AG04450 (cell line): ENCODE measurements around the gene RPL31. TPM values are rescaled to one million over a fixed set of nuclear protein-coding genes. Genes with fewer than 3 reads are reported as not detected.

Experiments
- CTCF ChIA-PET: fragments of 300-600, 350-600 bp; formaldehyde crosslinking; extraction: SDS; loops from one replicate; lab custom pipeline; 2022; ENCODE audit warnings: antibody characterized with exemption, inconsistent platforms; lab: Charles Lee
- POLR2A ChIA-PET: fragments of 350-600 bp; formaldehyde crosslinking; extraction: SDS; loops from one replicate; lab custom pipeline; 2021; ENCODE audit warnings: antibody characterized with exemption, inconsistent platforms; lab: Yijun Ruan, JAX
- DNase-seq: peaks from one replicate; pipeline ENCODE4 v3.0.0-alpha.2; 2011; ENCODE audit warnings: low read depth, low spot score
- H3K27ac ChIP-seq: one replicate; pipeline ENCODE4 v1.5.1; 2012; ENCODE audit warnings: low read depth, low read length, control low read depth
- H3K27me3 ChIP-seq: one replicate; pipeline ENCODE4 v1.6.0; 2012; ENCODE audit warnings: low read length; ENCODE audit not compliant: control insufficient read depth, insufficient read depth
- H3K4me3 ChIP-seq: 2 replicates; pipeline ENCODE4 v1.5.1; 2011; ENCODE audit warnings: mild to moderate bottlenecking, low read depth, low read length, control low read depth
- H3K9me3 ChIP-seq: 2 replicates; pipeline ENCODE4 v1.5.1; 2012; ENCODE audit warnings: low read length; ENCODE audit not compliant: control insufficient read depth, insufficient read depth
- polyA plus RNA-seq: library from polyadenylated mRNA; depleted of rRNA; stranded (reverse); fragments of >200 nt; gene quantifications from 2 replicates; pipeline ENCODE4 v1.2.3, GENCODE V29; 2011
- TF ChIP-seq, protein P1 (sequence below): IDR thresholded peaks from 2 replicates; pipeline ENCODE4 v1.5.1; 2011; ENCODE audit warnings: low read depth, low read length, control low read depth, inconsistent platforms

The RPL31 gene
- polyA plus RNA-seq, 1 experiment, result 2,534 TPM

DNA sequence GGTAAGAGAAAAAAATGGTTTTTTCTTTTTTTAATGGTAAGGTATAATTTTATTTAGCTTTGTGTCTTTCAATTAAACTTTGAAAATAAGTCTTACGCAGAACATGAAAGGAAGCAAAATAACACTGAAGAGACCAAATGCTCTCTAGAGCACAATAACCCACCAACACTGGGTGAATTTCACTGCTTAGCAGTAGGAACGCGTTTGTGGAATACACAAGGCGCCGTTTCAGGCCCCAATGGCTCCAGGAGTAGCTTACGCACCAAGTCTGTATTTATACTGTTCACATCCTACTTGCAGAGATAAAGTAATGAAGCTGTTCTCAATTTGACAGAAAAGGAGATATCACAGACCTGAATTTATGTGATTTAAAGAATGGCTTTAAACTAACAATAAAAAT, 23.5 kb downstream of the RPL31 start:
- POLR2A ChIA-PET, result interaction anchor here (0.6 kb wide), 1 partner anchor 180 kb away, joined by 3 read pairs; no protein-coding TSS in a partner anchor
- CTCF ChIA-PET, result interaction anchor here (1.0 to 1.7 kb wide), 4 partner anchors 11 to 180 kb away, joined by 3 to 9 read pairs (median 4); no protein-coding TSS in a partner anchor
- Histone ChIP-seq H3K27ac (no peak overlapping the region), H3K27me3 (no peaks in the 10 kb centered on the region), H3K4me3 (no peak overlapping the region), H3K9me3 (no peaks in the 10 kb centered on the region)
- DNase-seq, result no peak
- TF ChIP-seq, protein P1, sequence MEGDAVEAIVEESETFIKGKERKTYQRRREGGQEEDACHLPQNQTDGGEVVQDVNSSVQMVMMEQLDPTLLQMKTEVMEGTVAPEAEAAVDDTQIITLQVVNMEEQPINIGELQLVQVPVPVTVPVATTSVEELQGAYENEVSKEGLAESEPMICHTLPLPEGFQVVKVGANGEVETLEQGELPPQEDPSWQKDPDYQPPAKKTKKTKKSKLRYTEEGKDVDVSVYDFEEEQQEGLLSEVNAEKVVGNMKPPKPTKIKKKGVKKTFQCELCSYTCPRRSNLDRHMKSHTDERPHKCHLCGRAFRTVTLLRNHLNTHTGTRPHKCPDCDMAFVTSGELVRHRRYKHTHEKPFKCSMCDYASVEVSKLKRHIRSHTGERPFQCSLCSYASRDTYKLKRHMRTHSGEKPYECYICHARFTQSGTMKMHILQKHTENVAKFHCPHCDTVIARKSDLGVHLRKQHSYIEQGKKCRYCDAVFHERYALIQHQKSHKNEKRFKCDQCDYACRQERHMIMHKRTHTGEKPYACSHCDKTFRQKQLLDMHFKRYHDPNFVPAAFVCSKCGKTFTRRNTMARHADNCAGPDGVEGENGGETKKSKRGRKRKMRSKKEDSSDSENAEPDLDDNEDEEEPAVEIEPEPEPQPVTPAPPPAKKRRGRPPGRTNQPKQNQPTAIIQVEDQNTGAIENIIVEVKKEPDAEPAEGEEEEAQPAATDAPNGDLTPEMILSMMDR, result no peak

DNA sequence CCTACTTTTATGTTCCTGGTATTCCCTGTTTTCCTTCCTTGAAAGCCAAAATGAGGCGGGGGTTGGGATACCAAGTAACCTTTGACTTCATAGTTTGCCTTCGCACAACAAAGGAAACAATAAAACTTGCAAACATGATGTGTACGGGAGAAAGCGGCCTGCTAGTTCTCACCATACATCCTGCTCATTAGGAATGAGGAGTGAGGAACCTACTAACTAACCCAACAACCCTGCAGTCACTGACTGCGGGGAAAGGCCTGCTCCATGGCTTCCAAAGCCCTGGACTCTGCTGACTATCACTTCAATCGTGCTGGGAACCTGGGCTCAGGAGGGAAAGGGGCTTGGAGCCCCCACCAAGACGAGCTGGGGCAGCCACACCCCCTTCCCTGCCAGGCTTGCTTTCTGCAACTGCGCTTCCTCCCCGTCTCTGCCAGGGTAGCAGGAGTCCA, 24.2 kb downstream of the RPL31 start:
- CTCF ChIA-PET, result interaction anchor here (1.0 to 1.7 kb wide), 6 partner anchors 10 to 179 kb away, joined by 3 to 9 read pairs (median 7); no protein-coding TSS in a partner anchor
- Histone ChIP-seq H3K27me3 (no peaks in the 10 kb centered on the region), H3K27ac (no peak overlapping the region), H3K4me3 (no peak overlapping the region), H3K9me3 (no peaks in the 10 kb centered on the region)
- POLR2A ChIA-PET, result no interaction called here
- TF ChIP-seq, protein P1, result no peak
- DNase-seq, result no peak

DNA sequence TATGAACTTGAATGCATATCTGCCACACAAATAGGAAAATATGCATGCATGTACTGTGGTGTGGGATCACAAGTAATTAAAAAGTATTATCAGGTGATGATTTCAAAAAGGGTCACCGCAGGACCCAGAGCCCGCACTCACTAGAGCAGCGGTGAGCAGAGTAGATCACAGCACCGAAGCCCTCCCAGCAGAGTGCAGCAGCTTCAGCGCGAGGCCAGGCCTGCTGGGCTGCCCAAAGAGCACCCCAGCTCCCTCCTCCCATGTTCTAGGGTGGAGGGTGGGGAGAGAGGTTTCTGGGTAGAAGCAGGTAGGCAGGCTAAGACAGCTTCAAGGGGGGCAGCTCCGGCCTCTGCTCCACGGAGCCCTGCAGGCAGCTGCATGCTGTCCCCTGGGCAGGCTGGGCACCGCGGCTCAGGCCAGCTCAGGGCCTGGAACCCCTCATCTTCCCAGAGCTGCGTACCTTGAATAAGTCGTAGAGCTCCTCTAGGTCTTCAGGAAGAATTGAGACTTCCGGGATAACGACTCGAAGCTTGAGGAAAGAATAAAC, 24.9 kb downstream of the RPL31 start:
- Histone ChIP-seq H3K9me3 (no peaks in the 10 kb centered on the region), H3K27me3 (no peaks in the 10 kb centered on the region), H3K4me3 (no peak overlapping the region), H3K27ac (no peak overlapping the region)
- TF ChIP-seq, protein P1, result no peak
- ChIA-PET POLR2A (no interaction called here), CTCF (interaction anchor here (1.0 to 1.3 kb wide), 3 partner anchors 9 to 15 kb away, joined by 7 to 8 read pairs (median 7); no protein-coding TSS in a partner anchor)
- no peak for DNase-seq

DNA sequence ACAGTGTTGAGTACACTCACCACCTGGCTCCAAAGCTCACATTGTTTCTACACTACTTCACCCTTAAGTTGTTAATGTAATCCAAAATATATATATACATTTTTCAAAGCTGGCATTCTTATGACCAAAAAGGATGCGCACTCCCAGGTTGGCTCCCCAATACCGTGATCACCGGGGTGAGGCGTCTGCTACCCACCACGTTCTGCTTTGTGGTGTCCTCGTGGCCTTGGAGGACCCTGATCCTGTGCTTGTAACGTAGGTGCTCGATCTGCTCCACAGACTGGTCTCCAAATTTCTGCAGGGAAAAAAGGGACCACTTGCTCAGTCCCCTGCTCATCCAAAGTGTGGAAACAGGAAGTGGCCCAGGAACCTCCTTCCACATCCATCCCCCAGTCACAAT, 25.8 kb downstream of the RPL31 start:
- Histone ChIP-seq H3K27me3 (no peaks in the 10 kb centered on the region), H3K4me3 (no peak overlapping the region), H3K9me3 (no peaks in the 10 kb centered on the region), H3K27ac (no peak overlapping the region)
- DNase-seq, result no peak
- TF ChIP-seq, protein P1, result no peak
- POLR2A ChIA-PET, result no interaction called here
- CTCF ChIA-PET, result interaction anchor here (1.3 kb wide), 1 partner anchor 16 kb away, joined by 7 read pairs; no protein-coding TSS in a partner anchor

DNA sequence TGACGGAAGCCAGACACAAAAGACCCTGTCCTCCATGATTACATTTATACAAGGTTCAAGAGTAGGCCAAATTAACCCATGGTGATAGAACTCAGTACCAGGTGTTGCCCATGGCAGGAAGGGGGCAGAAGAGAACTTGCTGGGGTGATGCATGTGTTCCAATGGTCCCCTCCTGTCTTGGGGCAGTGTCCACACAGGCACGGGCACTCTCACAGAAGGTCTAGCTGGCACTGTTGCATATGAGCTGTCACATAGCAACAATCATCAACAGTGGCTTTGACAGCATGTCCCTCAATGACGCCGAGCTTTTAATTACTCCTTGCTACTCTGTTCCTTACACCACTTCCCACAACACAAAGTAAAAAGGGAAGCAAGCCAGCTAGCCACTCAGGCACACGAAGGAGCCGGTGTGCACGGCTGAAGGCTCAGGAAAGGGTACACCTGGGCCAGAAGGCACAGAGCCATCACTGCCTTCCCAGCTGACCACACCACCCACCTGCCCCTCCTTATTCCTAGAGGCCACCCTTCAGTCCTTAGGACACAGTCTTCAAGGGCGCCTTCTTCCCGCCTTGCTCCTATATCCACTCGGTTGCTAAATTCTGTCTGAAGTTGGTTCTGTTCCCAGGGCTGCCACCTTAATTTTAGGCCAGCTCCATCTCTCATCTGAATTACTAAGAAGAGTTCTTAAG, 28.9 kb downstream of the RPL31 start:
- no peak for DNase-seq
- Histone ChIP-seq H3K4me3 (no peak overlapping the region), H3K27me3 (no peaks in the 10 kb centered on the region), H3K9me3 (no peaks in the 10 kb centered on the region; the same call in 1 of the 2 replicates), H3K27ac (no peak overlapping the region)
- CTCF ChIA-PET, result interaction anchor here (1.6 to 2.8 kb wide), 3 partner anchors 18 to 174 kb away, joined by 5 to 19 read pairs (median 8); no protein-coding TSS in a partner anchor
- POLR2A ChIA-PET, result no interaction called here
- TF ChIP-seq, protein P1, result no peak
